Stimulated activated CD8-positive, alpha-beta memory T cell treated with anti-CD3 and anti-CD28 coated beads, Interleukin-2, amount 100 ng/mL, for 48 hours (primary cell): ENCODE data around the gene THUMPD2.
"Not testable (repeated sequence)": the region's sequence is repeated elsewhere in the genome, so short reads cannot be mapped to it uniquely, and the experiment has no call there.

Experiments
- DNase-seq, 2 donors: peaks; one replicate each; pipeline ENCODE4 v3.0.0-alpha.2; 2020; ENCODE audit warnings: low read depth in 2 of 2

THUMPD2 gene, protein sequence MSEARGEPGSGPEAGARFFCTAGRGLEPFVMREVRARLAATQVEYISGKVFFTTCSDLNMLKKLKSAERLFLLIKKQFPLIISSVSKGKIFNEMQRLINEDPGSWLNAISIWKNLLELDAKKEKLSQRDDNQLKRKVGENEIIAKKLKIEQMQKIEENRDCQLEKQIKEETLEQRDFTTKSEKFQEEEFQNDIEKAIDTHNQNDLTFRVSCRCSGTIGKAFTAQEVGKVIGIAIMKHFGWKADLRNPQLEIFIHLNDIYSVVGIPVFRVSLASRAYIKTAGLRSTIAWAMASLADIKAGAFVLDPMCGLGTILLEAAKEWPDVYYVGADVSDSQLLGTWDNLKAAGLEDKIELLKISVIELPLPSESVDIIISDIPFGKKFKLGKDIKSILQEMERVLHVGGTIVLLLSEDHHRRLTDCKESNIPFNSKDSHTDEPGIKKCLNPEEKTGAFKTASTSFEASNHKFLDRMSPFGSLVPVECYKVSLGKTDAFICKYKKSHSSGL

DNA sequence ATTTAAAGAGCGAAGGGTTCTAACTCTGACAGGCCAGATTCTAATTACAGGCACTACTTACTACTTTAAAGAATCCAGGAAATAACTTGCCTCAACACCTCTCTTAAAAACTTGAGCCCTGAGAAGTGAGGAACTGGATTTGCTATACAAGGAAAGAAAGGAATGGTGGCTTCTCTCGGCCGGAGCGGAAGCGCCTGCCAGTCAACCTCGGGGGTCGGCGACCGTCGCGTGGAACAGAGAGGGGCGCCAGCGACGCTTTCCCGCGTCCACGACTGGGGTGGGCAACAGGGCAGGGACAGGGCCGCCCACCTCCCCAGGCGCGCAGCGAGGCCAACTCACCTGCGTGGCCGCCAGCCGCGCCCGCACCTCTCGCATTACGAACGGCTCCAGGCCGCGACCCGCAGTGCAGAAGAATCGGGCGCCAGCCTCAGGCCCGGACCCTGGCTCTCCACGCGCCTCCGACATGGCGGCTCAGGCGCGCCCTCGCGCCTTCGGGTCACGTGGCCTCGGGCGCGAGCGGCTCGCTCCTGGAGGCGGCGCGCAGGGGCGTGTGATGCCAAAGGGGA is at the start of gene THUMPD2:
Gene THUMPD2, minus strand, starts transcription at position 484 of the 566 bp plus-strand sequence. Its CDS starts 19 bp downstream, at position 465.
- DNase-seq: peak; percentile 55 to 65

DNA sequence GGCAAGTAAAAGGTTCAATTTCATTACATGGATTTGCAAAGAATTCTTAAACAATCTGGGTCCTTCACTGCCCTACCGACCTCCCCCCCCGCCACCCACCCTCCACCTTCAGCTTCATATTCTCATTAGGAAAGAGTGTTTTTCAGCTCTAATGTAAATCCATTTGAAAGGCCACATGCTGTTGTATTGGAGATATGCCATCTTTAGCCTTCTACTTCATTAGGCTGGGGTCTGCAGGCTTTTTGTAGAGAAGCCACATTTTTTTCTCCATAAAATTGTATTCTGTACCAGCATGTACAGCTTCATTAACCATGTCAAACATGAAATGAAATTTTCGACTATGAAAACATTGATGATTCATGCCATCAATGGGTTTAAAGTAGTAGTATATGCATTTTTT is 42.8 kb upstream of the THUMPD2 start:
- no peak for DNase-seq

DNA sequence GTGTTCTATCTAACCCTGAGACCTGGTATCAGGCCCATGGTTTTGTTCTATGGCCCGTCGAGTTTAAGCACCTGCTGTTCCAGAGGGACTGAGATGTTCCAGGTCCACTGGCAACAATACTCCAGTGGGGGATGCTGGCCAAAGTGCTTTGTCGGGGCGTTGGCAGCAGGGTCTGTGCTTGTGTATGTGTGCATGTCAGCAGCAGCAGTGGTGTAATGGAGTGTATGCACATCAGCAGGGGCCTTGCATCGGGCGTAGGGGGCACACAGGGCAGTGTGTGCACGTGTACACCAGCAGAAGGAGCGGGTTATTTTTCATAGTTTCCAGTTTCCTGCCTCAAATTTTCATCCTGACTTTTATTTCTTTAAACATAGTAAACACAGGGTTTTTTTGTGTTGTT is 37.8 kb upstream of the THUMPD2 start:
- no peak for DNase-seq

DNA sequence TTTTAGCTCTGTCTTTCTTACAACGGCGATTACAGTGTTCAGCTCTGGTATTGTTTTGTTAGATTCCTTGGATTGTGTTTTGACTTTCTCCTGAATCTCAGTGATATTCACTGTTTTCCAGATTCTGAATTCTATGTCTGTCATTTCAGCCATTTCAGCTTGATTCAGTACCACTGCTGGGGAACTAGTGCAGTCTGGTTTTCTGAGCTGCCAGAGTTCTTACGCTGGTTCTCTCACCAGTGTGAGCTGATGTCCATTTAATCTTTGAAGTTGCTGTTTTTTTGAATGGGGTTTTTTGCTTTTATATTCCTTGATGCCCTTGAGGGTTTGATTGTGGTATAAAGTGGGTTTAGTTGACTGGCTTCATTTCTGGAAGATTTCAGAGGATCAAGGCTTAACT is 37.4 kb upstream of the THUMPD2 start:
- no peak for DNase-seq

DNA sequence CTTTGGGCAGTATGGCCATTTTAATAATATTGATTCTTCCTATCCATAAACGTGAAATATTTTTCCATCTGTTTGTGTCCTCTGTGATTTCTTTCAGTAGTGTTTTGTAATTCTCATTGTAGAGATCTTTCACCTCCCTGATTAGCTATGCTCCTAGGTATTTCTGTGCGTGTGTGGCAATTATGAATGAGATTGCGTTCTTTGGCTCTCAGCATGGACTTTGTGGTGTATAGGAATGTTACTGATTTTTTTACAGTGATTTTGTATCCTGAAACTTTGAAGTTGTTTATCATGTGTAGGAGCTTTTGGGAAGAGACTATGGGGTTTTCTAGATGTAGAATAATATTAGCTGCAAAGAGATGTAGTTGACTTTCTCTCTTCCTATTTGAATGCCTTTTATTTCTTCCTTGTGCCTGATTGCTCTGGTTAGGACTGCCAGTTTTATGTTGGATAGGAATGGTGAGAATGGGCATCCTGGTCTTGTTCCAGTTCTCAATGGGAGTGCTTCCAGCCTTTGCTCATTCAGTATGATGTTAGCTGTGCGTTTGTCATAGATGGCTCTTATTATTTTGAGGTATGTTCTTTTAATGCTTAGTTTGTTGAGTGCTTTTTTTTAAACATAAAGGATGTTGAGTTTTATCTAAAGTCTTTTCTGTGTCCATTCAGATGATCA is 27.0 kb upstream of the THUMPD2 start:
- no peak for DNase-seq

DNA sequence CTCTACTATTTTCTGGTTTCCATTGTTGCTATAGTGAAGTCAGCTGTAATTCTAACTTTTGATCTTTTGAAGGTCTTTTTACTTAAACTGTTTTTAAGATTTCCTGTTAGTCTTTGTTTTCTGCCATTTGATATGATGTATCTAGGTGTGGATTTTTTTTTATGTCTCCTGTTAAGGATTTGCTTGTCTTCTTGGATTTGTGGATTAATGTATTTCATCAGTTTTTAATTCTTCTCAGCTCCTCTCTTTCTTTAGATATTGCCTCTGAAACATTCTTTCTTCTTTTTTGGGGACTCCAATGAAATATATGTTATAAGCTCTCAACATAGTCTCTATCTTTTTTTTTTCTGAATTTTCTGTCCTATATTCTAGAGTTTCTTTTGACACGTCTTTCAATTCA is 24.8 kb upstream of the THUMPD2 start:
- DNase-seq: no peak

DNA sequence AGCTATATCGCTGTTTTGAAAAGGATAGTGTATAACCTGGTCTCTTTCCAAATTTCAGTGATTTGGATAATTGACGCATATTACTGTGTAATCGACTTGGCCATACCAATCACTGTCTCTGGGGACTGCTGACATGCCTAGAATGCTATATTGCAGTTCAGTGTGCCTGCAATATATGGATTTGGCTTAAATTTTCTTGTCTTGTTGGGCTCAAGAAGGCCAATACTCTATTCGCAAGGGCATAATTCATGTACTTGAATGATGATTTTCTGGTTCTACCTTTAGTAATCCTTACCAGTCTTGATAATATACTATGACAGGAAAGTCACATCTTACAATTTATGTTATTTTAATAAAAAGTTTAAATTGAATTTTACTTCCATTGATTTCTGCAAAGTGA is 21.7 kb upstream of the THUMPD2 start:
- DNase-seq: no peak

DNA sequence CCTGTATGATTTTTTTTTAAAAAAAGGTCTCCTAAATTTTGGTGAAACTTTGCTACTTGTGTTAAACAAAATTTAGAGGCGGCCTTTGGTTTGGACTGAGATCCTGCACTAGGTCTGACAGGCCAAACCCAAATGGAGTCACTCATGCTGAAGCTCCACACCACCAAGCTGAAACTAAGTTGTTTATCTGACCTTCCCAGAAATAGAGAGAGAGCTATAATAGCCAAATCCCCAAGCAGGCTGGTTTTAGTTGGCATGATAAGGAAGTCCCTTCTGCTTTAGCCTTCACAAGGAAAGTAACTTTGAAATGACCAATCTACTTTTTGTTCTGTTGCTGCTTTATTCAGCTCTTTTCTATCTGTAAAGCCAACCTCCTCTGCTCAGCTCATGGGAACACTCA is 17.1 kb upstream of the THUMPD2 start:
- DNase-seq: no peak

DNA sequence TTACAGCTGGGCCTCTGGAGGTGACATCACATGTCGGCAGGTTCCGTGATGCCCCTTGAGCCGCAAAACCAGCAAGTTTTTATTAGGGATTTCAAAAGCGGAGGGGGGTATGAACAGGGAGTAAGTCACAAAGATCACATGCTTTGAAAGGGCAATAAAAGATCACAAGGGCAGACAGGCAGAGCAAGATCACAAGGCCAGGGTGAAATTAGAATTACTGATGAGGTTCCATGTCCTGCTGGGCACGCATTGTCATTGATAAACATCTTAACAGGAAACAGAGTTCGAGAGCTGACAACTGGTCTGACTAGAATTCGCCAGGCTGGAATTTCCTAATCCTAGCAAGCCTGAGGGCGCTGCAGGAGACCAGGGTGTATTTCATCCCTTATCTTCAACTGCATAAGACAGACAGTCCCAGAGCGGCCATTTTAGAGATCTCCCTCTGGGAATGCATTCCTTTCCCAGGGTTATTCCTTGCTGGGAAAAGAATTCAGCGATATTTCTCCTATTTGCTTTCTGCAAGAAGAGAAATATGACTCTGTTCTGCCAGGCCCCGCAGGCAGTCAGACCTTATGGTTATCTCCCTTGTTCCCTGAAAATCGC is 11.3 kb upstream of the THUMPD2 start:
- not testable (repeated sequence) for DNase-seq

DNA sequence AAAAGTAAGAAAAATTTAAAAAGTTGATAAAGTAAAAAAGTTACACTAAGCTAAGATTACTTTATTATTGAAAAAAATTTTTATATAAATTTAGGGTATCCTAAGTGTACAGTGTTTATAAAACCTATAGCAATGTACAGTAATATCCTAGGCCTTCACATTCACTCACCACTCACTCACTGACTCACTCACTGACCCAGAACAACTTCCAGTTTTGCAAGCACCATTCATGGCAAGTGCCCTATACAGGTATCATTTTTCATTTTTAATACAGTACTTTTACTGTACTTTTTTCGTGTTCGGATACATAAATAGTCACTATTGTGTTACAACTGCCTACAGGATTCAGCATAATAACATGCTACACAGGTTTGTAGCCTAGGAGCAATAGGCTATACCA is 8.9 kb upstream of the THUMPD2 start:
- DNase-seq: no peak

DNA sequence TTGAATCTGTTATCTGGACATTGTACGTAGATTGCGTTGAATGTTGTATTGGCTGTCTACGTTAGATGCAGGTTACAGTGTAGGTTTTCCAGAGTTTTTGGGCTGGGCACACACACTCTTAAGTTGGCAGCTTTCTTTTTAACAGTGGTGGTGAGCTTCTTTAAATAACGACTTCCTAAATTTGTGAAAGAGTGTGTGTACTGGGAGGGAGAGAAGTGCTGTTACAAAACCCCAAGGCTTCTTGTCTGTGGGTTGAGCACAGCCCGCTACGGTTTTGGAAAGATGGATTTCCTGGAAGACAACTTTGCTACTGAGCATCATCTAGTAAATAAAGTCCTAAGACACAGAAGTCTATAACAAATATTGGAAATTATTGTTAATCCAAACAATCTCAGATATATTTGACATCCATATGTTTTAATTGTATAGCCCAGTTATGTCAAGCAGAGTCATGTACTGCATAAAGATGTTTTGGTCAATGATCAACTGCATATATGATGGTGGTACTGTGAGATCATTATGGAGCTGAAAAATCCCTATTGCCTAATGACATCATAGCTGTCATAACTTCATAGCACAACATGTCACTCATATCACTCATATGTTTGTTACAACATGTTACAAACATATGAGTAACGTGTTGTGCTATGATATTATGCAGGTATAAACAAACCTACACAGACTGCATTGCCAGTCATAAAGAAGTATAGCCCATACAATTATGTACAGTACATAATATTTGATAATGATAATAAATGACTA is 7.9 kb upstream of the THUMPD2 start:
- no peak for DNase-seq

DNA sequence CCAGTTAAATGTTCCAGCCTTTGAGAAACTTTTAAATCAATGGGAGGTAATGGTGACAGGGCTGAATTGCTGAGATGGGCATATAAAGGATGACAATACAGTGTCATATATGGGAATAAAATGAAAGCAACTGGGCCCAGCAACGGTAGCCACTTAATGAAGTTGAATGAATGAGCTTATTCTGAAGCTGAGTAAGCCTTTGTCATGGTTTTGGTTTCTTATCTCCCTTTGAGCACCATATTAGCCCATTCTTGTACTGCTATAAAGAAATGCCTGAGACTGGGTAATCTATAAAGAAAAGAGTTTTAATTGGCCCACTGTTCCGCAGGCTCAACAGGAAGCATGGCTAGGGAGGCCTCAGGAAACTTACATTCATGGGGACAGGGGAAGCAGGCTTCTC is 3.5 kb upstream of the THUMPD2 start:
- DNase-seq: no peak

DNA sequence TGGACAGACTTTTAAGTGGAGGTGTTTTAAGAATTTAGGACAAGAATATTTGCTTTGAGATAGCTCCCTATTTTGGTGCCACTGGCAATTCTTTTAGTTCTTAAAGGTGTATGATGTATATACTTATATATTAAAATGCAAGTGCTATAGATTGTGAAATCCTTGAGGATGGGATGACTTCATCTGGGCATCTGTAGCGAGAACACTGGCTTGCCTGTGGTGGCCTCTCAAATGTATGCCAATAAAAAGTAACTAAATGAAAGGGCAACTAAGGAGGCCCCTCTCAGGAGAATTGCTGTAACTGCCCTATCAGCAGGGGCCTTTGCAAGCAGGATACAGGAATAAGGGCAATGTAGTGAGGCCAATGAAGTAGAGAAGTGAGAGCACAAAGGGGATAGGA is 2.6 kb upstream of the THUMPD2 start:
- no peak for DNase-seq

DNA sequence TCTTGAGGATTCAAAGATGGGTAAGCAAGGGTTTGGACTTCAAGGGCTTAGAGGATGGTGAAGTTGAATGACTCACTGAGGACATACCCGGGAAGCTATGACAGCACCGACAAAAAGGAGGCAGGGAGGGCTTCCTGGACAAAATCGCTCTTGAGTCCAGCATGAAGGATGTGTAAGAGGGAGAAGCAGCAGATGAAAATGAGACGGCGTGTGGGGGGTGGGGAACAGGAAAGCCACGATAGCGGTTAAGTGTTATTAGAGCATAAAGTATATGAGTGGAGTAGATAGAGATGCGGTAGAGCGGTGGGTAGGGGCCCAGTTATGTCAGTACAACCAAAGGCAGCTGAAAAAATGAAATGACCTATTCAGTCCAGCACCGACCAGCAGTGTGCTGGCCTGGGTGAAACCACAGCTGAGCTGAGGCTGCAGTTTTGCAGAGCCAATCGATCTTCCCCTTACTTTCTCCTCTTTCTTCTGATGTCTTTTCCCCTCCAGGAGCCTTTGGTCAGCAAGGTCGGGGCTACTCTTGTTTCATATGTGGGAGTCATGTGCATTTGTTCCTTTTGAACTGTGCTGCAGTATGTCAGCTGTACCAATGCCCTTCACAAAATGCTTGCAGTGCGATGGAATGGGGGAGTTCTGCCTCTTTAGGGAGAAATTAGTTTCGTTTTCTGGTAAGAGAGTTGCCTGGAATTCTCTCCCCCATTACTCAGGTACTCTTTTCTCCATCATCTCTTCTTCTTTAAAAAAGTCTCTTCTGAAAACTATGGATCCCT is 2.0 kb upstream of the THUMPD2 start:
- no peak for DNase-seq

DNA sequence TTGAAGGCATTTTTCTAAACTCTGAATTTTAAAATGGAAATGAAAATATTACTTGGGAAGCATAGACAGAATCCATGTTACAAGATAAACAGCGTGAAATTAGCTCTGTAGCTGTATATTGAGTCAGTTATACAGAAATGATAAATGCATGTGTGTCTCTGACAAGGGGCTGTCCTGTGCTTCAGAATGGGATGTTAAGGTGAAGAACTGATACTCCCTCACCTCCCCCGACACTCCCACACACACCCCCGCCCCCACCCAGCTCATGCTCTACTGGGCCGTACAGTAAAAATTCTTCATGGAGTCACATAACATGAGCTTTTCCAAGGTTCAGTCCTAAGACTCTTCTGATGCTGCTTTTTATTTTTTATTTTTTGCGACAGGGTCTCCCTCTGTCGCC is 869 bp upstream of the THUMPD2 start:
- no peak for DNase-seq

DNA sequence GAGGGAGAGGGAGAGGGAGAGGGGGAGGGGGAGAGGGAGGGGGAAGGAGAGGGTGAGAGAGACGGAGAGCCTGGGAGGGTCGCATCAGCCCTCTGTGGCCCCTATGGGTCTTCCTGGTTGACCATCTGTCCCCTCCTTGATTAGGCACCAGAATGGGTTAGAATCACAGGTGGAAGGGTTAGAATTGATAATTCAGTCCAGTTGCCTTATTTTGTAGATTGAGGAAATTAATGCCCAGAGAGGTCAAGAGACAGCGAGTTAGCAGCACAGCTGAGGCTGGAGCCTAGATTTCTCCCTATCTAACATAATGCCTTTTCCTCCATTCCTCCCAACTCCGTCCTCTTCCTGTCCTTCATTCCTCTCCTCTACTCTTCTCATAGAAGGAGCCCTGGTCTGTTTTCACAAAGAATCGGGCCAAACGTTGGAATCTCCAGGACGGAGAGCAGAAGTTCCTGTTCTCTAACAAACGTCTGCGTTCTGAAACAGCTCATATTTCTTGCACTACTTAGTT is 338 bp upstream of the THUMPD2 start:
- DNase-seq: no peak

DNA sequence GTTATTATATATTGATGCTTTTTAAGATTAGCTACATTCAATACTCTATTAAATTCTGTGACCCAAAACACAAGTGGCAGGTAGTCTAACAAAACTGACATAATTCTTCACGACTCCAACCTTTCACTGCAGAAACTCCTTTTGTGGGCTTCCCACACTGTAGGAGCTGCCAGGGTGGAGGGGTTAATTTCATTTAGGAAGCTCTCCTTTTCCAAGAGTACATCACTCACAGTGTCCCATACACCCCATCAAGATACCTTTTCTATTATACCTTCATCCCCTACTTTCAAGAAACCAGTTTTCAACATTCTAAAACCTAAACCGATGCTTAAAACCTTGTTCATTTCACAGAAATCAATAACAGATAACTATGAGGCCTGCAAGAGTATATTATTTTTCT is 825 bp downstream of the THUMPD2 start:
- no peak for DNase-seq

DNA sequence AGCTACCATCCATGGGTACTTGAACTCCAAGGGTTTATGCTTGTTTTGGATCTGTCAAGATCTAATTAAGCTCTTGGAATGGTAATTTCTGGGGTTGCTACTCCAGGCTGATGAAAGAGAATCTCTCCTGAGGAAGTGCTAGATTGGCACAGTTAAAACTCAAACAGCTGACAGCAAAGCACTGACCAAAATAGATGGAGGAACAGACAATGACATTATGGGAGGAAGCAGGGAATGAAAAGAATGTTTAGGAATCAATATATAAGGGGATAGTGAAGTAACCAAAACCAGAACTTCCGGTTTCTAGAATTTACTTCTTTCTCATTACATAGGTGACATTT is 6.3 kb downstream of the THUMPD2 start:
- DNase-seq: no peak

DNA sequence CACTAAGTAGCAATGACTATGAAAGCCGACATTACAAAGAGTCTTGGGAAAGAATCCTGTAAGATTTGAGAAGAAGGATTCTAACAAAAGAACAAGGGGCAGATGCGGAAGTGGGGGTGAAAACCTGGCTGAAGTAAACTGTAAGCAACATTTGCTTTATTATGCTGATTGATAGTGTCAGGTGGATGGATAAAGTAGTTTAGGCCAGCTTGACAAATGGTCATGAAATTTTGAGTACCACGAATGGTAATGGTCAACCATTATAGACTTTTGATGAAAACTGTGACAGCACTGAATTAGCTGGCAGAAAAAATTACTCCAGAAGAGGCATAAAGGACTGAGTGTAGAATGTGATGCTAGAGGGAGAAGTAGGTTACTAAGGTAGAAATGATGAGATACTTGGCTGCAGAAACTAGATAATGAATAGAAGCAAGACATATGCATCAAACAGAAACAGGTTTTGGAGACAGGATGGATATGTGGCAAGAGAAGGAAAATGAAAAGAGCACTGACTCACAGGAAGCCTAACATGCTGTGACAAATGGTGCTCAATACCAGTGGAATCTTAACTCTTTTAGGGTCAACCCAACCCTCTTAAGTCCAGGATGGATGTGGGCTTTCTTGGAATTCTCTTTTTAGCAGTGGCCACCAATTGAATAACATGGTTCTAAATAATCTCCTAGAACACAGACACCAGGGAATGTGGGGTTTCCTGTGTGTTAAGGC is 6.8 kb downstream of the THUMPD2 start:
- DNase-seq: no peak

DNA sequence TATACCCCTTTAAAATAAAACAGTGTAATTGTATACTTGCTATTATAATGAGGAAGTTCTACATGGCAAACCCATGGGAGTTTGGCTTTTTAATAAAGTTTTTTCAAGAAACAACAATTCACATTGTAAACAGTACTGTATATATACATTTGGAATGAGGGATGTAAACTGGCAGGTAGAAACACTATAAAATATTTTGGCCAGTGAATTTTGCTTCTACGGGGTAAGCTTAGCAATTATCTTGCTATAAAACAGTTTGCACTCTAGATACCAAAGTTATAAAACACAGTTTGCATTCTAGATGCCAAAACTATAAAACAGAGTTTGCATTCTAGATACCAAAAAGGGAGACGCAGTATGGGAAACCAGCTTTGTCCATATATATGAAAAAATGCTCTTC is 16.6 kb downstream of the THUMPD2 start:
- DNase-seq: no peak
